Measurements from ENCODE around the gene RPL9. TPM values are rescaled to one million over a fixed set of nuclear protein-coding genes. Genes with fewer than 3 reads are reported as not detected.

Gene RPL9
- total and polyA plus RNA-seq, 2 of the 4 experiments (the other 2 are of a cell fraction) = 1,627 to 1,905 TPM

GRCh38 chr4:39433878-39434492 lies 24.7 kb downstream of the RPL9 start:
- Histone ChIP-seq H3K9ac (ENCODE audit: low read depth, low read length) (no peak overlapping the region), H3K4ac (ENCODE audit: low read depth, low read length) (no peak overlapping the region), H4K5ac (ENCODE audit: low read depth, low read length) (no peak overlapping the region), H2BK5ac (ENCODE audit: low read depth, low read length, poor library complexity, severe bottlenecking) (no peak overlapping the region), H3K4me3 (ENCODE audit: insufficient read depth, low read depth, low read length) (no peak overlapping the region), H2AK9ac (replicated peaks; ENCODE audit: low read depth, low read length, poor library complexity) (no peak overlapping the region), H3K4me1 (ENCODE audit: control insufficient read depth, insufficient read depth, low read length) (peaks cover 2% of the 10 kb centered on the region; the same call in 1 of the 2 replicates), H2BK120ac (ENCODE audit: low read depth, low read length) (no peak overlapping the region), H4K91ac (ENCODE audit: insufficient read depth, low read depth, low read length) (no peak overlapping the region), H3K27ac (ENCODE audit: insufficient read depth, low read length) (no peak overlapping the region), H4K20me1 (ENCODE audit: insufficient read depth, low read length) (no peaks in the 10 kb centered on the region), H3K27me3 (ENCODE audit: control insufficient read depth, insufficient read depth, low read length) (peaks cover 15% of the 10 kb centered on the region), H2BK20ac (ENCODE audit: low read depth, low read length) (no peak overlapping the region), H3K18ac (ENCODE audit: low read depth, low read length) (no peak overlapping the region), H3K14ac (replicated peaks; ENCODE audit: low read depth, low read length) (no peak overlapping the region), H3K79me1 (ENCODE audit: low read depth in 1 of 2, low read length in 2 of 2) (no peaks in the 10 kb centered on the region), H3K23ac (ENCODE audit: low read depth, low read length) (no peak overlapping the region), H3K9me3 (ENCODE audit: control insufficient read depth, insufficient read depth, low read length) (no peaks in the 10 kb centered on the region), H2BK15ac (ENCODE audit: low read depth, low read length) (no peak overlapping the region), H3K9me1 (ENCODE audit: insufficient read depth, low read length) (no peaks in the 10 kb centered on the region), H3K36me3 (ENCODE audit: control insufficient read depth, insufficient read depth, low read length) (no peaks in the 10 kb centered on the region), H3K56ac (ENCODE audit: extremely low read depth, insufficient read depth, low read length) (no peak overlapping the region), H2AK5ac (ENCODE audit: low read depth, low read length) (no peak overlapping the region), H3K4me2 (ENCODE audit: low read depth, low read length) (no peak overlapping the region), H4K8ac (ENCODE audit: low read depth in 2 of 2, low read length in 2 of 2) (no peak overlapping the region), H2AFZ (replicated peaks; ENCODE audit: low read length, poor library complexity) (no peak overlapping the region)
- ChIA-PET CTCF (no interaction called here), POLR2A (ENCODE audit: unreplicated experiment) (interaction anchor here (0.5 kb wide), 1 partner anchor 14 kb away, joined by 5 read pairs; no protein-coding TSS in a partner anchor)
- DNase-seq (no peak), ATAC-seq (ENCODE audit: low read depth) (no peak)
- WGBS, 2 experiments (ENCODE audit: extremely low coverage in 2 of 2, insufficient read length in 1 of 2) = 100% methylated on average over 1 of the region's 11 CpGs; no CpG with 5 or more reads in 1 of the 2 experiments
- dilution Hi-C loops (cut with HindIII; ENCODE audit: low sequenced_read_pairs, unreplicated experiment) (no loop called here), in situ Hi-C loops (cut with MboI; ENCODE audit: low sequenced_read_pairs) (no loop called here), intact Hi-C loops (cut with micrococcal nuclease) (no loop called here)
- TF ChIP-seq MAZ (IDR thresholded peaks at IDR 0.05; ENCODE audit: borderline replicate concordance, low read depth, low read length) (no peak), MAFK (IDR thresholded peaks at IDR 0.05; ENCODE audit: low read depth, low read length) (no peak), CTCF (conservative IDR thresholded peaks at IDR 0.05; ENCODE audit: low read depth, low read length) (no peak), FOS (IDR thresholded peaks at IDR 0.05; ENCODE audit: low read depth, low read length) (no peak), RCOR1 (IDR thresholded peaks at IDR 0.05; ENCODE audit: insufficient replicate concordance, low read length) (no peak), NFE2L2 (IDR thresholded peaks at IDR 0.05; ENCODE audit: low read depth, low read length) (no peak), RFX5 (IDR thresholded peaks at IDR 0.05; ENCODE audit: low read depth, low read length) (no peak), BHLHE40 (IDR thresholded peaks at IDR 0.05; ENCODE audit: low read depth, low read length) (no peak), MXI1 (IDR thresholded peaks at IDR 0.05; ENCODE audit: borderline replicate concordance, low read depth, low read length) (no peak), CHD1 (IDR thresholded peaks at IDR 0.05; ENCODE audit: low read depth, low read length) (no peak), RAD21 (IDR thresholded peaks at IDR 0.05; ENCODE audit: low read length) (no peak), SMC3 (IDR thresholded peaks at IDR 0.05; ENCODE audit: low read depth, low read length) (no peak), POLR2A (IDR thresholded peaks at IDR 0.05; ENCODE audit: low read depth, low read length) (no peak), ELK1 (IDR thresholded peaks at IDR 0.05; ENCODE audit: borderline replicate concordance, low read depth, low read length) (no peak)
- TF ChIP-seq, protein P1, sequence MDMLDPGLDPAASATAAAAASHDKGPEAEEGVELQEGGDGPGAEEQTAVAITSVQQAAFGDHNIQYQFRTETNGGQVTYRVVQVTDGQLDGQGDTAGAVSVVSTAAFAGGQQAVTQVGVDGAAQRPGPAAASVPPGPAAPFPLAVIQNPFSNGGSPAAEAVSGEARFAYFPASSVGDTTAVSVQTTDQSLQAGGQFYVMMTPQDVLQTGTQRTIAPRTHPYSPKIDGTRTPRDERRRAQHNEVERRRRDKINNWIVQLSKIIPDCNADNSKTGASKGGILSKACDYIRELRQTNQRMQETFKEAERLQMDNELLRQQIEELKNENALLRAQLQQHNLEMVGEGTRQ (IDR thresholded peaks at IDR 0.05; ENCODE audit: low read depth, low read length) = no peak
- BruUV-seq (replicated peaks) = no TSS peak
